GM19240 (cell line): ENCODE results near the gene PDZD7.

Source experiments
- DNase-seq: peaks from one replicate; pipeline ENCODE4 v3.0.0; 2011; ENCODE audit warnings: low spot score; ENCODE audit not compliant: insufficient read length

Gene PDZD7

GRCh38 chr10:101061624-101062231 lies 30.8 kb upstream of the PDZD7 start, which contains the start of gene KAZALD1:
TSS of gene KAZALD1 (plus strand) at chr10:101061989. CDS start at chr10:101062593, 604 bp downstream.
- no peak for DNase-seq

- peak; percentile 84 for DNase-seq
These were observed 30.2 kb upstream of the PDZD7 start for GRCh38 chr10:101060951-101061623.

- peak; percentile 52 for DNase-seq
These were observed 29.4 kb upstream of the PDZD7 start for GRCh38 chr10:101060036-101060950.

- DNase-seq, result no peak
These were observed 25.6 kb upstream of the PDZD7 start for GRCh38 chr10:101056365-101057151.

- DNase-seq, result no peak
These were observed 24.5 kb upstream of the PDZD7 start for GRCh38 chr10:101055411-101055810.

- no peak for DNase-seq
These were observed 23.9 kb upstream of the PDZD7 start for GRCh38 chr10:101054876-101055275.

GRCh38 chr10:101054351-101054750 lies 23.4 kb upstream of the PDZD7 start:
- DNase-seq, result no peak

GRCh38 chr10:101053516-101053915 lies 22.6 kb upstream of the PDZD7 start:
- DNase-seq, result no peak

GRCh38 chr10:101052285-101052684 lies 21.4 kb upstream of the PDZD7 start:
- DNase-seq, result no peak

GRCh38 chr10:101050208-101051069 lies 19.5 kb upstream of the PDZD7 start:
- DNase-seq, result no peak

GRCh38 chr10:101047961-101048892 lies 17.3 kb upstream of the PDZD7 start:
- DNase-seq, result no peak

- no peak for DNase-seq
These were observed 16.3 kb upstream of the PDZD7 start for GRCh38 chr10:101047268-101047667.

- DNase-seq, result no peak
These were observed 15.7 kb upstream of the PDZD7 start for GRCh38 chr10:101046332-101047238.

- DNase-seq, result no peak
These were observed 13.2 kb upstream of the PDZD7 start for GRCh38 chr10:101044117-101044516.

- no peak for DNase-seq
These were observed 12.4 kb upstream of the PDZD7 start for GRCh38 chr10:101043363-101043707.

- DNase-seq, result peak; percentile 97
These were observed 11.9 kb upstream of the PDZD7 start for GRCh38 chr10:101042667-101043362.

- DNase-seq, result no peak
These were observed 11.2 kb upstream of the PDZD7 start for GRCh38 chr10:101042118-101042517.
